GM18861 (cell line): ENCODE results near the gene P2RX1.
"Not testable (repeated sequence)": the region's sequence is repeated elsewhere in the genome, so short reads cannot be mapped to it uniquely, and the experiment has no call there.

Experiments
- ATAC-seq: cut with Tn5 transposase; IDR thresholded peaks from one replicate; pipeline ENCODE4 v1.9.1; 2021; ENCODE audit not compliant: unreplicated experiment

P2RX1 gene

GRCh38 chr17:3861761-3862681 is 54.2 kb downstream of the P2RX1 start:
- ATAC-seq = no peak

- no peak for ATAC-seq
Measured at GRCh38 chr17:3860939-3861700, 55.1 kb downstream of the P2RX1 start.

- no peak for ATAC-seq
Measured at GRCh38 chr17:3859940-3860339, 56.3 kb downstream of the P2RX1 start.

GRCh38 chr17:3857261-3858105 is 58.8 kb downstream of the P2RX1 start:
- no peak for ATAC-seq

GRCh38 chr17:3854204-3854603 is 62.1 kb downstream of the P2RX1 start:
- not testable (repeated sequence) for ATAC-seq

GRCh38 chr17:3852561-3852960 is 63.7 kb downstream of the P2RX1 start:
- ATAC-seq = no peak

- no peak for ATAC-seq
Measured at GRCh38 chr17:3851461-3852100, 64.7 kb downstream of the P2RX1 start.

GRCh38 chr17:3848229-3848835 is 67.9 kb downstream of the P2RX1 start:
- no peak for ATAC-seq

GRCh38 chr17:3847165-3847670 is 69.0 kb downstream of the P2RX1 start:
- no peak for ATAC-seq
